K562 (cell line): ENCODE measurements around the gene RNASEH2A. TPM values are rescaled to one million over a fixed set of nuclear protein-coding genes. Genes with fewer than 3 reads are reported as not detected.

Experiments used
- ARID2 ChIP-seq: fragments of 450-650 bp; IDR thresholded peaks from 2 replicates; pipeline ENCODE4 v1.6.1; 2017; ENCODE audit warnings: antibody characterized with exemption, mild to moderate bottlenecking
- CREM ChIP-seq: IDR thresholded peaks from 2 replicates; pipeline ENCODE4 v1.6.1; 2014; ENCODE audit warnings: antibody characterized with exemption, low read depth
- ETV6 ChIP-seq, 3 experiments: fragments of 150-350 bp in 1 of 3; sonication (generic) in 1 of 3; formaldehyde crosslinking in 1 of 3; IDR thresholded peaks; 2 replicates each; pipeline versions ENCODE4 v1.6.1 to v1.8.0; 2014 to 2022; ENCODE audit warnings: borderline replicate concordance in 2 of 3, low read depth in 2 of 3, antibody characterized with exemption in 1 of 3, low read length in 1 of 3, mild to moderate bottlenecking in 1 of 3, missing genetic modification reagents in 1 of 3
- HBP1 ChIP-seq: fragments of 450-650 bp; formaldehyde crosslinking; IDR thresholded peaks from 2 replicates; pipeline ENCODE4 v1.4.0; 2022; ENCODE audit warnings: missing genetic modification characterization
- HDAC1 ChIP-seq, 2 experiments: fragments of 450-650 bp; IDR thresholded peaks; 2 replicates each; pipeline ENCODE4 v1.6.1; 2016 to 2017; ENCODE audit warnings: inconsistent platforms in 1 of 2, mild to moderate bottlenecking in 1 of 2, moderate library complexity in 1 of 2
- HDAC8 ChIP-seq: fragments of 450-650 bp; IDR thresholded peaks from 2 replicates; pipeline ENCODE4 v1.6.1; 2016; ENCODE audit warnings: mild to moderate bottlenecking, missing genetic modification characterization, moderate library complexity, missing compliant biosample characterization
- IRF1 ChIP-seq: sonication (generic); formaldehyde crosslinking; IDR thresholded peaks from 2 replicates; pipeline ENCODE4 v1.8.0; 2022; ENCODE audit warnings: missing genetic modification reagents, mild to moderate bottlenecking, borderline replicate concordance
- KAT7 ChIP-seq: sonication (generic); formaldehyde crosslinking; IDR thresholded peaks from 2 replicates; pipeline ENCODE4 v1.8.0; 2022; ENCODE audit warnings: missing genetic modification reagents, mild to moderate bottlenecking, borderline replicate concordance
- MAFG ChIP-seq: fragments of 450-650 bp; conservative IDR thresholded peaks from 2 replicates; pipeline ENCODE4 v1.6.1; 2016; ENCODE audit warnings: missing genetic modification characterization, missing compliant biosample characterization
- MEF2A ChIP-seq: IDR thresholded peaks from 2 replicates; pipeline ENCODE4 v1.6.1; 2011; ENCODE audit warnings: low read depth, mild to moderate bottlenecking, low read length, moderate library complexity; ENCODE audit not compliant: control insufficient read depth
- NCOR1 ChIP-seq: fragments of 450-650 bp; IDR thresholded peaks from 2 replicates; pipeline ENCODE4 v1.6.1; 2016; ENCODE audit warnings: mild to moderate bottlenecking, moderate library complexity
- NEUROD1 ChIP-seq: fragments of 150-350 bp; IDR thresholded peaks from 2 replicates; pipeline ENCODE4 v1.6.1; 2014; ENCODE audit warnings: borderline replicate concordance, low read length, low read depth; ENCODE audit not compliant: partially characterized antibody
- PHTF2 ChIP-seq: fragments of 250-450 bp; sonication (Bioruptor Pico); IDR thresholded peaks from 2 replicates; pipeline ENCODE4 v1.5.0; 2021; ENCODE audit warnings: mild to moderate bottlenecking
- PML ChIP-seq: IDR thresholded peaks from 2 replicates; pipeline ENCODE4 v1.6.1; 2012; ENCODE audit warnings: low read length, inconsistent platforms
- POLR2AphosphoS2 ChIP-seq: IDR thresholded peaks from 2 replicates; pipeline ENCODE4 v1.6.1; 2012; ENCODE audit warnings: low read length, improper control_type of control experiment
- RHOXF2B ChIP-seq: fragments of 250-450 bp; sonication (Bioruptor Pico); conservative IDR thresholded peaks from 2 replicates; pipeline ENCODE4 v1.5.1; 2021
- SIX5 ChIP-seq, 2 experiments: IDR thresholded peaks; 2 replicates each; pipeline ENCODE4 v1.6.1; 2011; ENCODE audit warnings: low read length in 2 of 2, borderline replicate concordance in 1 of 2, low read depth in 1 of 2, mild to moderate bottlenecking in 1 of 2, moderate library complexity in 1 of 2; ENCODE audit not compliant: insufficient read depth in 1 of 2
- SP2 ChIP-seq: IDR thresholded peaks from 2 replicates; pipeline ENCODE4 v1.6.1; 2011; ENCODE audit warnings: mild to moderate bottlenecking, low read depth, low read length, moderate library complexity; ENCODE audit not compliant: poor library complexity, severe bottlenecking; ENCODE audit errors: extremely low read depth
- TRIM28 ChIP-seq: fragments of 450-650 bp; IDR thresholded peaks from 2 replicates; pipeline ENCODE4 v1.6.1; 2017
- ZNF280A ChIP-seq: fragments of 450-650 bp; IDR thresholded peaks from 2 replicates; pipeline ENCODE4 v1.6.1; 2018; ENCODE audit warnings: mild to moderate bottlenecking, low read depth; ENCODE audit not compliant: partially characterized antibody
- ZNF398 ChIP-seq: fragments of 250-450 bp; sonication (Bioruptor Pico); IDR thresholded peaks from 2 replicates; pipeline ENCODE4 v1.8.0; 2021; ENCODE audit warnings: moderate library complexity, mild to moderate bottlenecking, inconsistent platforms
- ZNF586 ChIP-seq: fragments of 450-650 bp; formaldehyde crosslinking; conservative IDR thresholded peaks from 2 replicates; pipeline ENCODE4 v1.4.0; 2020; ENCODE audit warnings: mild to moderate bottlenecking, moderate library complexity
- ZNF830 ChIP-seq: fragments of 250-450 bp; sonication (Bioruptor Pico); IDR thresholded peaks from 2 replicates; pipeline ENCODE4 v1.5.0; 2021; ENCODE audit warnings: mild to moderate bottlenecking
- polyA plus RNA-seq, 8 experiments: library from polyadenylated mRNA; depleted of rRNA in 4 of 8; stranded (reverse) in 5 of 8; unstranded in 3 of 8; fragments of >200 nt; fragmentation: Nextera tagmentation in 2 of 8; fragmentation: Illumina TruSeq in 1 of 8; extraction: Ambion mirVana in 2 of 8; extraction: Trizol in 1 of 8; gene quantifications; 2 replicates each; pipeline versions ENCODE4 v1.2.1 to v1.2.3, GENCODE V29; 2011 to 2014; ENCODE audit warnings: inconsistent platforms in 1 of 8, missing spikeins in 1 of 8
- total RNA-seq, 7 experiments: library from RNA; depleted of rRNA in 6 of 7; stranded (reverse); fragments of >200 nt in 6 of 7; fragmentation: Illumina TruSeq in 2 of 7; extraction: Trizol in 2 of 7; gene quantifications; 2 replicates each; pipeline versions ENCODE4 v1.2.1 to v1.2.3, GENCODE V29; 2011 to 2021; ENCODE audit warnings: low replicate concordance in 1 of 7

RNASEH2A gene
- total and polyA plus RNA-seq, 9 of the 15 experiments (the other 6 are each of a cell fraction or from before 2014, with no cell fraction given), result 22.3 to 78.0 (median 61.7) TPM

- no peak for TF ChIP-seq KAT7 (CRISPR knock-in tag)
- TF ChIP-seq ZNF586 (CRISPR knock-in tag), result no peak
- no peak for TF ChIP-seq ARID2
- no peak for TF ChIP-seq PML
- TF ChIP-seq ZNF398 (CRISPR knock-in tag), result no peak
- no peak for TF ChIP-seq HDAC8 (tag)
- peak; percentile 40; the same call in 1 of the 2 replicates for TF ChIP-seq NCOR1
- TF ChIP-seq CREM, result peak; percentile 86
- TF ChIP-seq MEF2A, result no peak
- no peak for TF ChIP-seq MAFG
- TF ChIP-seq ZNF830 (CRISPR knock-in tag), result no peak
- no peak for TF ChIP-seq TRIM28
- no peak for TF ChIP-seq ZNF280A
- no peak for TF ChIP-seq HBP1 (CRISPR knock-in tag)
- TF ChIP-seq SP2, result no peak
- no peak for TF ChIP-seq RHOXF2B (CRISPR knock-in tag)
- 0 out of 4 replicates have a peak, but pooled peaks of 1 of the 2 experiments have one; percentile 24 for TF ChIP-seq HDAC1 (IDR thresholded peaks at IDR 0.05)
- no peak for TF ChIP-seq SIX5 (IDR thresholded peaks at IDR 0.05; ENCODE audit: borderline replicate concordance in 1 of 2, insufficient read depth in 1 of 2, low read depth in 1 of 2, low read length in 2 of 2)
- TF ChIP-seq ETV6 (IDR thresholded peaks at IDR 0.05; ENCODE audit: borderline replicate concordance in 1 of 2, low read depth in 2 of 2, low read length in 1 of 2), result no peak
- TF ChIP-seq ETV6 (CRISPR knock-in tag; IDR thresholded peaks at IDR 0.05; ENCODE audit: borderline replicate concordance), result no peak
- no peak for TF ChIP-seq IRF1 (CRISPR knock-in tag)
- TF ChIP-seq PHTF2 (CRISPR knock-in tag), result no peak
- TF ChIP-seq NEUROD1, result no peak
- no peak for TF ChIP-seq POLR2AphosphoS2
Measured at GRCh38 chr19:12777217-12778016, 29.0 kb upstream of the RNASEH2A start (continued).
